Panc1 (cell line): ENCODE data around the gene UBR3. TPM values are rescaled to one million over a fixed set of nuclear protein-coding genes. Genes with fewer than 3 reads are reported as not detected.

Source experiments
- ATAC-seq: fragments of 200-7000 bp; cut with Tn5 transposase; 2 replicates; pipeline ENCODE4 v1.9.1; 2020; ENCODE audit warnings: mild to moderate bottlenecking, moderate library complexity
- BruUV-seq: library from RNA; stranded (reverse); fragments of 400-500 nt; replicated peaks from 2 replicates; lab custom pipeline; 2021; lab: Mats Ljungman, UMichigan
- CTCF ChIA-PET: fragments of 300-600 bp; sonication (Branson Sonifier 250); formaldehyde crosslinking; loops from one replicate; lab custom pipeline; 2022; ENCODE audit warnings: antibody characterized with exemption; lab: Charles Lee
- POLR2A ChIA-PET: fragments of 300-600 bp; sonication (Branson Sonifier 250); formaldehyde crosslinking; loops from one replicate; lab custom pipeline; 2022; ENCODE audit warnings: antibody characterized with exemption; lab: Charles Lee
- DNase-seq: peaks from one replicate; pipeline ENCODE4 v3.0.0-alpha.2; 2010; ENCODE audit warnings: low read depth, low spot score
- H3K27ac ChIP-seq: 2 replicates; pipeline ENCODE4 v1.5.1; 2011; ENCODE audit warnings: mild to moderate bottlenecking, low read length, inconsistent platforms
- H3K27me3 ChIP-seq: fragments of 200-500 bp; sonication (Bioruptor generic); 2 replicates; pipeline ENCODE4 v1.6.0; 2014; ENCODE audit warnings: low read length, inconsistent platforms; ENCODE audit not compliant: control insufficient read depth, insufficient read depth
- H3K36me3 ChIP-seq: fragments of 200-500 bp; sonication (Bioruptor generic); 2 replicates; pipeline ENCODE4 v1.5.1; 2014; ENCODE audit warnings: inconsistent platforms, mild to moderate bottlenecking, low read length, moderate library complexity; ENCODE audit not compliant: control insufficient read depth, insufficient read depth
- H3K4me1 ChIP-seq: 2 replicates; pipeline ENCODE4 v1.5.1; 2011; ENCODE audit warnings: inconsistent platforms, mild to moderate bottlenecking, low read length, moderate library complexity; ENCODE audit not compliant: control insufficient read depth, insufficient read depth
- H3K4me3 ChIP-seq, 2 experiments: 2 replicates each; pipeline ENCODE4 v1.5.1; 2011 to 2012; ENCODE audit warnings: low read depth in 2 of 2, low read length in 2 of 2, mild to moderate bottlenecking in 2 of 2, inconsistent platforms in 1 of 2, moderate library complexity in 1 of 2
- H3K9me3 ChIP-seq: fragments of 200-500 bp; sonication (Bioruptor generic); 2 replicates; pipeline ENCODE4 v1.5.1; 2014; ENCODE audit warnings: low read depth, mild to moderate bottlenecking, inconsistent platforms, low read length, moderate library complexity; ENCODE audit not compliant: control insufficient read depth, insufficient read depth
- POLR2AphosphoS5 ChIP-seq: IDR thresholded peaks from 2 replicates; pipeline ENCODE4 v1.6.1; 2012; ENCODE audit warnings: mild to moderate bottlenecking, low read depth, low read length, moderate library complexity
- SIN3A ChIP-seq: IDR thresholded peaks from 2 replicates; pipeline ENCODE4 v1.6.1; 2012; ENCODE audit warnings: low read depth, mild to moderate bottlenecking, low read length, moderate library complexity, borderline replicate concordance; ENCODE audit not compliant: insufficient read depth
- TCF7L2 ChIP-seq: IDR thresholded peaks from 2 replicates; pipeline ENCODE4 v1.6.1; 2011; ENCODE audit warnings: mild to moderate bottlenecking, low read depth, low read length, inconsistent platforms
- in situ Hi-C: cut with HindIII; loops from 2 replicates; pipeline ENCODE4 v1.10.0; 2016; ENCODE audit warnings: low sequenced_read_pairs, low pct_unique_long_range_greater_than_20kb
- intact Hi-C: fragments of 100-400 bp; cut with micrococcal nuclease; formaldehyde crosslinking; loops from one replicate; pipeline ENCODE4 v1.10.0; 2022; ENCODE audit not compliant: unreplicated experiment
- total RNA-seq: library from RNA; stranded (reverse); gene quantifications from one replicate; pipeline ENCODE4 v1.2.1, GENCODE V29; 2021; ENCODE audit not compliant: unreplicated experiment
- TF ChIP-seq, protein P1 (sequence below): fragments of 450-650 bp; IDR thresholded peaks from 2 replicates; pipeline ENCODE4 v1.5.1; 2017; ENCODE audit warnings: mild to moderate bottlenecking
- TF ChIP-seq, protein P2 (sequence below), 2 experiments: IDR thresholded peaks; 2 replicates each; pipeline ENCODE4 v1.6.1; 2011 to 2012; ENCODE audit warnings: low read depth in 2 of 2, control low read depth in 1 of 2, low read length in 1 of 2, mild to moderate bottlenecking in 1 of 2, moderate library complexity in 1 of 2; ENCODE audit not compliant: insufficient read depth in 1 of 2

Gene UBR3
- total RNA-seq, 1 experiment from 2014 or later, result 27.9 TPM

DNA sequence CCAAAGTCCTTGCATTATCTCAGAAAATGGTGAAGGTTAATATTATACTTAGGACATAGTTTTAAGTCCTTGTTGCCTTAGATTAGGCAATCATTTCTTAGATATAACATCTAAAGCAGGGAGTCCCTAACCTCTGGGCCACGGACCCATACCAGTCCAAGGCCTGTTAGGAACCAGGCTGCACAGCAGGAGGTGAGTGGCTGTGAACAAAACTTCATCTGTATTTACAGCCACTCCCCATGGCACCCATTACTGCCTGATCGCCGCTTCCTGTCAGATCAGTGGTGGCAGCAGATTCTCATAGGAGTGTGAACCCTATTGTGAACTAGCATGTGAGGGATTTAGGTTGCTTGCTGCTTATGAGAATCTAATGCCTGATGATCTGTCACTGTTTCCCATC lies 264.2 kb downstream of the UBR3 start:
- Histone ChIP-seq H3K36me3 (no peaks in the 10 kb centered on the region), H3K4me3 (no peak overlapping the region), H3K27me3 (no peaks in the 10 kb centered on the region), H3K4me1 (no peaks in the 10 kb centered on the region), H3K9me3 (peaks cover 5% of the 10 kb centered on the region; the same call in 1 of the 2 replicates), H3K27ac (no peak overlapping the region)
- BruUV-seq, result no TSS peak
- in situ Hi-C loops, result no loop called here
- no peak for ATAC-seq
- CTCF ChIA-PET, result no interaction called here
- TF ChIP-seq TCF7L2 (no peak), POLR2AphosphoS5 (no peak), SIN3A (no peak)
- TF ChIP-seq, protein P1, sequence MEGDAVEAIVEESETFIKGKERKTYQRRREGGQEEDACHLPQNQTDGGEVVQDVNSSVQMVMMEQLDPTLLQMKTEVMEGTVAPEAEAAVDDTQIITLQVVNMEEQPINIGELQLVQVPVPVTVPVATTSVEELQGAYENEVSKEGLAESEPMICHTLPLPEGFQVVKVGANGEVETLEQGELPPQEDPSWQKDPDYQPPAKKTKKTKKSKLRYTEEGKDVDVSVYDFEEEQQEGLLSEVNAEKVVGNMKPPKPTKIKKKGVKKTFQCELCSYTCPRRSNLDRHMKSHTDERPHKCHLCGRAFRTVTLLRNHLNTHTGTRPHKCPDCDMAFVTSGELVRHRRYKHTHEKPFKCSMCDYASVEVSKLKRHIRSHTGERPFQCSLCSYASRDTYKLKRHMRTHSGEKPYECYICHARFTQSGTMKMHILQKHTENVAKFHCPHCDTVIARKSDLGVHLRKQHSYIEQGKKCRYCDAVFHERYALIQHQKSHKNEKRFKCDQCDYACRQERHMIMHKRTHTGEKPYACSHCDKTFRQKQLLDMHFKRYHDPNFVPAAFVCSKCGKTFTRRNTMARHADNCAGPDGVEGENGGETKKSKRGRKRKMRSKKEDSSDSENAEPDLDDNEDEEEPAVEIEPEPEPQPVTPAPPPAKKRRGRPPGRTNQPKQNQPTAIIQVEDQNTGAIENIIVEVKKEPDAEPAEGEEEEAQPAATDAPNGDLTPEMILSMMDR, result no peak
- TF ChIP-seq, protein P2, sequence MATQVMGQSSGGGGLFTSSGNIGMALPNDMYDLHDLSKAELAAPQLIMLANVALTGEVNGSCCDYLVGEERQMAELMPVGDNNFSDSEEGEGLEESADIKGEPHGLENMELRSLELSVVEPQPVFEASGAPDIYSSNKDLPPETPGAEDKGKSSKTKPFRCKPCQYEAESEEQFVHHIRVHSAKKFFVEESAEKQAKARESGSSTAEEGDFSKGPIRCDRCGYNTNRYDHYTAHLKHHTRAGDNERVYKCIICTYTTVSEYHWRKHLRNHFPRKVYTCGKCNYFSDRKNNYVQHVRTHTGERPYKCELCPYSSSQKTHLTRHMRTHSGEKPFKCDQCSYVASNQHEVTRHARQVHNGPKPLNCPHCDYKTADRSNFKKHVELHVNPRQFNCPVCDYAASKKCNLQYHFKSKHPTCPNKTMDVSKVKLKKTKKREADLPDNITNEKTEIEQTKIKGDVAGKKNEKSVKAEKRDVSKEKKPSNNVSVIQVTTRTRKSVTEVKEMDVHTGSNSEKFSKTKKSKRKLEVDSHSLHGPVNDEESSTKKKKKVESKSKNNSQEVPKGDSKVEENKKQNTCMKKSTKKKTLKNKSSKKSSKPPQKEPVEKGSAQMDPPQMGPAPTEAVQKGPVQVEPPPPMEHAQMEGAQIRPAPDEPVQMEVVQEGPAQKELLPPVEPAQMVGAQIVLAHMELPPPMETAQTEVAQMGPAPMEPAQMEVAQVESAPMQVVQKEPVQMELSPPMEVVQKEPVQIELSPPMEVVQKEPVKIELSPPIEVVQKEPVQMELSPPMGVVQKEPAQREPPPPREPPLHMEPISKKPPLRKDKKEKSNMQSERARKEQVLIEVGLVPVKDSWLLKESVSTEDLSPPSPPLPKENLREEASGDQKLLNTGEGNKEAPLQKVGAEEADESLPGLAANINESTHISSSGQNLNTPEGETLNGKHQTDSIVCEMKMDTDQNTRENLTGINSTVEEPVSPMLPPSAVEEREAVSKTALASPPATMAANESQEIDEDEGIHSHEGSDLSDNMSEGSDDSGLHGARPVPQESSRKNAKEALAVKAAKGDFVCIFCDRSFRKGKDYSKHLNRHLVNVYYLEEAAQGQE (IDR thresholded peaks at IDR 0.05; ENCODE audit: insufficient read depth in 1 of 2, low read depth in 2 of 2, low read length in 1 of 2), result no peak
- POLR2A ChIA-PET, result no interaction called here
- DNase-seq, result no peak
- intact Hi-C loops, result no loop called here

DNA sequence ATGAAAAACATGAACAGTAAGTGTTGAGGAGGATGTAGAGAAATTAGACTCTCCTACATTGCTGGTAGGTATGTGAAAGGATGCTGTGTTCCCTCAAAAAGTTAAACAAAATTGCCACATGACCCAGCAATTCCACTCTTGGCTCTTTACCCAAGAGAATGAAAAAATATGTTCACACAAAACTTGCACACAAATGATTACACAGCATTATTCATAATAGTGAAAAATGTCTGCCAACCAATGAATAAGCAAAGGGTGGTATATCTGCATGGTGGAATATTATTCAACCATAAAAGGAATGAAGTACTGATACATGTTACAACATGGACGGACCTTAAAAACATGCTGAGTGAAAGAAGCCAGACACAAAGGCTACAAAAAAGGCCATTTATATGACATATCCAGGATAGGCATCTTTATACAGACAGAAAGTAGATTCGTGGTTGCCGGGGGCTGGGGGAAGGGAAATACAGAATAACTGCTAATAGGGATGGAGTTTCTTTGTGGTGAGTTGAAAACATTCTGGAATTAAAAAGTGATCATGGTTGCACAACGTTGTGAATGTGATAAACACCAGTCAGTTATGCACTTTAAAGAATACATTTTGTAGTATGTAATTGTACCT lies 265.3 kb downstream of the UBR3 start:
- intact Hi-C loops, result no loop called here
- Histone ChIP-seq H3K4me3 (no peak overlapping the region), H3K27ac (no peak overlapping the region), H3K36me3 (no peaks in the 10 kb centered on the region), H3K4me1 (no peaks in the 10 kb centered on the region), H3K9me3 (peaks cover 5% of the 10 kb centered on the region; the same call in 1 of the 2 replicates), H3K27me3 (no peaks in the 10 kb centered on the region)
- in situ Hi-C loops, result no loop called here
- ChIA-PET CTCF (no interaction called here), POLR2A (no interaction called here)
- no peak for DNase-seq
- TF ChIP-seq, protein P2 (IDR thresholded peaks at IDR 0.05; ENCODE audit: insufficient read depth in 1 of 2, low read depth in 2 of 2, low read length in 1 of 2), result no peak
- no peak for TF ChIP-seq SIN3A
- no peak for TF ChIP-seq POLR2AphosphoS5
- no peak for TF ChIP-seq TCF7L2
- no peak for ATAC-seq
- BruUV-seq, result no TSS peak
